GM23338 (cell line): ENCODE data around the gene TOMM70. TPM values are rescaled to one million over a fixed set of nuclear protein-coding genes. Genes with fewer than 3 reads are reported as not detected.

Experiments
- EZH2phosphoT487 ChIP-seq: fragments of 200-600 bp; sonication (generic); IDR thresholded peaks from one replicate; pipeline ENCODE4 v1.8.1; 2018; ENCODE audit warnings: antibody characterized with exemption; ENCODE audit not compliant: unreplicated experiment
- STAT1 ChIP-seq: IDR thresholded peaks from one replicate; pipeline ENCODE4 v1.6.1; 2016; ENCODE audit warnings: antibody characterized with exemption; ENCODE audit not compliant: unreplicated experiment
- ZNF114 ChIP-seq: fragments of 250-450 bp; sonication (Bioruptor Pico); IDR thresholded peaks from 2 replicates; pipeline ENCODE4 v1.5.0; 2020; ENCODE audit warnings: mild to moderate bottlenecking, moderate library complexity
- polyA plus RNA-seq: library from polyadenylated mRNA; unstranded; fragments of >200 nt; fragmentation: Nextera tagmentation; extraction: Ambion mirVana; gene quantifications from 2 replicates; pipeline ENCODE4 v1.2.1, GENCODE V29; 2016
- total RNA-seq: library from RNA; depleted of rRNA; stranded (reverse); fragments of >200 nt; shearing (Covaris generic); gene quantifications from 2 replicates; pipeline ENCODE4 v1.2.3, GENCODE V29; 2014
- TF ChIP-seq, protein P1 (sequence below): fragments of 250-450 bp; sonication (Bioruptor Pico); IDR thresholded peaks from 2 replicates; pipeline ENCODE4 v1.5.0; 2020; ENCODE audit warnings: mild to moderate bottlenecking, moderate library complexity
- TF ChIP-seq, protein P2 (sequence below), 2 experiments: fragments of 200-600 bp in 1 of 2; sonication (generic) in 1 of 2; conservative IDR thresholded peaks; 2 replicates each; pipeline versions ENCODE4 v1.5.1 to v1.6.1; 2016 to 2017; ENCODE audit warnings: antibody characterized with exemption in 2 of 2, low read depth in 2 of 2, mild to moderate bottlenecking in 2 of 2, moderate library complexity in 1 of 2
- TF ChIP-seq, protein P3 (sequence below): IDR thresholded peaks from 2 replicates; pipeline ENCODE4 v1.6.1; 2016; ENCODE audit warnings: antibody characterized with exemption

The TOMM70 gene
- total and polyA plus RNA-seq, 2 experiments from 2014 or later: 29.5 to 66.8 TPM

DNA sequence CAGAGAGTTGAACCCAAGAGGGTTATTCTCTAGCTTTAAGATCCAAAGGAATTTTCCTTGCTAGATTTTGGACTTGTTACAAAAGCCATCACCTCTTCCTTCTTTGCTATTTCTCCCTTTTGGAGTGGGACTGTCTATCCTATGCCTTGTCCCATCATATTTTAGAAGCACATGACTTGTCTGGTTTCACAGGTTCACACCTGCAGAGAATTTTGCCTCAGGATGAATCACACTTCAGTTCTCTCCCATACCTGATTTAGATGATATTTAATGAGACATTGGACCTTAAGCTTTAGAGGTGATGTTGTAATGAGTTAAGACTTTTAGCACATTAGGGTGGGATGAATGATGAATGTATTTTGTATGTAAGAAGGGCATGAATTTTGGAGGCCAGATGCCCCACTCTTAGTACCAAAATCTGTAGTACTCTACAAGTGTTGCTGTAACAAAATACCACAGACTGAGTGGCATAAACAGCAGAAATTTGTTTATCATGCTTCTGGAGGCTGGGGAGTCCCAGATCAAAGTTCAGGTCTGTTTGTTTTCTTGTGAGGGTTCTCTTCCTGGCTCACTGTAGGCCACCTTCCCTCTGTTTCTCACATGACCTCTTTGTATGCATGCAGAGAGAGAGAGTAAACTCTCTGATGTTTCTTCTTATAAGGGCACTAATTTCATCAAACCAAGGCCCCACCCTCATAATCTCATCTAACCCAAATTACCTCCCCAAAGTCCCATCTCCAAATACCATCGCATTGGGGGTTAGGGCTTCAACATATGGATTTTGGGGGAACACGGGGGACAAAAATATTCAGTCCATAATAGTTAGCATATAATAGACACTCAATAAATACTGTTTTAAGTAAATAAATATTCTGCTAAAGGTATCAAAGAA lies 10.4 kb upstream of the TOMM70 start (continued):
- TF ChIP-seq, protein P1, sequence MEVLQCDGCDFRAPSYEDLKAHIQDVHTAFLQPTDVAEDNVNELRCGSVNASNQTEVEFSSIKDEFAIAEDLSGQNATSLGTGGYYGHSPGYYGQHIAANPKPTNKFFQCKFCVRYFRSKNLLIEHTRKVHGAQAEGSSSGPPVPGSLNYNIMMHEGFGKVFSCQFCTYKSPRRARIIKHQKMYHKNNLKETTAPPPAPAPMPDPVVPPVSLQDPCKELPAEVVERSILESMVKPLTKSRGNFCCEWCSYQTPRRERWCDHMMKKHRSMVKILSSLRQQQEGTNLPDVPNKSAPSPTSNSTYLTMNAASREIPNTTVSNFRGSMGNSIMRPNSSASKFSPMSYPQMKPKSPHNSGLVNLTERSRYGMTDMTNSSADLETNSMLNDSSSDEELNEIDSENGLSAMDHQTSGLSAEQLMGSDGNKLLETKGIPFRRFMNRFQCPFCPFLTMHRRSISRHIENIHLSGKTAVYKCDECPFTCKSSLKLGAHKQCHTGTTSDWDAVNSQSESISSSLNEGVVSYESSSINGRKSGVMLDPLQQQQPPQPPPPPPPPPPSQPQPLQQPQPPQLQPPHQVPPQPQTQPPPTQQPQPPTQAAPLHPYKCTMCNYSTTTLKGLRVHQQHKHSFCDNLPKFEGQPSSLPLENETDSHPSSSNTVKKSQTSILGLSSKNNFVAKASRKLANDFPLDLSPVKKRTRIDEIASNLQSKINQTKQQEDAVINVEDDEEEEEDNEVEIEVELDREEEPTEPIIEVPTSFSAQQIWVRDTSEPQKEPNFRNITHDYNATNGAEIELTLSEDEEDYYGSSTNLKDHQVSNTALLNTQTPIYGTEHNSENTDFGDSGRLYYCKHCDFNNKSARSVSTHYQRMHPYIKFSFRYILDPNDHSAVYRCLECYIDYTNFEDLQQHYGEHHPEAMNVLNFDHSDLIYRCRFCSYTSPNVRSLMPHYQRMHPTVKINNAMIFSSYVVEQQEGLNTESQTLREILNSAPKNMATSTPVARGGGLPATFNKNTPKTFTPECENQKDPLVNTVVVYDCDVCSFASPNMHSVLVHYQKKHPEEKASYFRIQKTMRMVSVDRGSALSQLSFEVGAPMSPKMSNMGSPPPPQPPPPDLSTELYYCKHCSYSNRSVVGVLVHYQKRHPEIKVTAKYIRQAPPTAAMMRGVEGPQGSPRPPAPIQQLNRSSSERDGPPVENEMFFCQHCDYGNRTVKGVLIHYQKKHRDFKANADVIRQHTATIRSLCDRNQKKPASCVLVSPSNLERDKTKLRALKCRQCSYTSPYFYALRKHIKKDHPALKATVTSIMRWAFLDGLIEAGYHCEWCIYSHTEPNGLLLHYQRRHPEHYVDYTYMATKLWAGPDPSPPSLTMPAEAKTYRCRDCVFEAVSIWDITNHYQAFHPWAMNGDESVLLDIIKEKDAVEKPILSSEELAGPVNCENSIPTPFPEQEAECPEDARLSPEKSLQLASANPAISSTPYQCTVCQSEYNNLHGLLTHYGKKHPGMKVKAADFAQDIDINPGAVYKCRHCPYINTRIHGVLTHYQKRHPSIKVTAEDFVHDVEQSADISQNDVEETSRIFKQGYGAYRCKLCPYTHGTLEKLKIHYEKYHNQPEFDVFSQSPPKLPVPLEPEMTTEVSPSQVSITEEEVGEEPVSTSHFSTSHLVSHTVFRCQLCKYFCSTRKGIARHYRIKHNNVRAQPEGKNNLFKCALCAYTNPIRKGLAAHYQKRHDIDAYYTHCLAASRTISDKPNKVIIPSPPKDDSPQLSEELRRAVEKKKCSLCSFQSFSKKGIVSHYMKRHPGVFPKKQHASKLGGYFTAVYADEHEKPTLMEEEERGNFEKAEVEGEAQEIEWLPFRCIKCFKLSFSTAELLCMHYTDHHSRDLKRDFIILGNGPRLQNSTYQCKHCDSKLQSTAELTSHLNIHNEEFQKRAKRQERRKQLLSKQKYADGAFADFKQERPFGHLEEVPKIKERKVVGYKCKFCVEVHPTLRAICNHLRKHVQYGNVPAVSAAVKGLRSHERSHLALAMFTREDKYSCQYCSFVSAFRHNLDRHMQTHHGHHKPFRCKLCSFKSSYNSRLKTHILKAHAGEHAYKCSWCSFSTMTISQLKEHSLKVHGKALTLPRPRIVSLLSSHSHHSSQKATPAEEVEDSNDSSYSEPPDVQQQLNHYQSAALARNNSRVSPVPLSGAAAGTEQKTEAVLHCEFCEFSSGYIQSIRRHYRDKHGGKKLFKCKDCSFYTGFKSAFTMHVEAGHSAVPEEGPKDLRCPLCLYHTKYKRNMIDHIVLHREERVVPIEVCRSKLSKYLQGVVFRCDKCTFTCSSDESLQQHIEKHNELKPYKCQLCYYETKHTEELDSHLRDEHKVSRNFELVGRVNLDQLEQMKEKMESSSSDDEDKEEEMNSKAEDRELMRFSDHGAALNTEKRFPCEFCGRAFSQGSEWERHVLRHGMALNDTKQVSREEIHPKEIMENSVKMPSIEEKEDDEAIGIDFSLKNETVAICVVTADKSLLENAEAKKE (CRISPR knock-in tag): no peak
- TF ChIP-seq STAT1 (no peak), ZNF114 (CRISPR knock-in tag) (no peak), EZH2phosphoT487 (no peak)
- TF ChIP-seq, protein P2, sequence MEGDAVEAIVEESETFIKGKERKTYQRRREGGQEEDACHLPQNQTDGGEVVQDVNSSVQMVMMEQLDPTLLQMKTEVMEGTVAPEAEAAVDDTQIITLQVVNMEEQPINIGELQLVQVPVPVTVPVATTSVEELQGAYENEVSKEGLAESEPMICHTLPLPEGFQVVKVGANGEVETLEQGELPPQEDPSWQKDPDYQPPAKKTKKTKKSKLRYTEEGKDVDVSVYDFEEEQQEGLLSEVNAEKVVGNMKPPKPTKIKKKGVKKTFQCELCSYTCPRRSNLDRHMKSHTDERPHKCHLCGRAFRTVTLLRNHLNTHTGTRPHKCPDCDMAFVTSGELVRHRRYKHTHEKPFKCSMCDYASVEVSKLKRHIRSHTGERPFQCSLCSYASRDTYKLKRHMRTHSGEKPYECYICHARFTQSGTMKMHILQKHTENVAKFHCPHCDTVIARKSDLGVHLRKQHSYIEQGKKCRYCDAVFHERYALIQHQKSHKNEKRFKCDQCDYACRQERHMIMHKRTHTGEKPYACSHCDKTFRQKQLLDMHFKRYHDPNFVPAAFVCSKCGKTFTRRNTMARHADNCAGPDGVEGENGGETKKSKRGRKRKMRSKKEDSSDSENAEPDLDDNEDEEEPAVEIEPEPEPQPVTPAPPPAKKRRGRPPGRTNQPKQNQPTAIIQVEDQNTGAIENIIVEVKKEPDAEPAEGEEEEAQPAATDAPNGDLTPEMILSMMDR (conservative IDR thresholded peaks at IDR 0.05; ENCODE audit: low read depth in 2 of 2): no peak
- TF ChIP-seq, protein P3, sequence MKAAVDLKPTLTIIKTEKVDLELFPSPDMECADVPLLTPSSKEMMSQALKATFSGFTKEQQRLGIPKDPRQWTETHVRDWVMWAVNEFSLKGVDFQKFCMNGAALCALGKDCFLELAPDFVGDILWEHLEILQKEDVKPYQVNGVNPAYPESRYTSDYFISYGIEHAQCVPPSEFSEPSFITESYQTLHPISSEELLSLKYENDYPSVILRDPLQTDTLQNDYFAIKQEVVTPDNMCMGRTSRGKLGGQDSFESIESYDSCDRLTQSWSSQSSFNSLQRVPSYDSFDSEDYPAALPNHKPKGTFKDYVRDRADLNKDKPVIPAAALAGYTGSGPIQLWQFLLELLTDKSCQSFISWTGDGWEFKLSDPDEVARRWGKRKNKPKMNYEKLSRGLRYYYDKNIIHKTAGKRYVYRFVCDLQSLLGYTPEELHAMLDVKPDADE: no peak
